Breast epithelium (tissue), 4 donors: ENCODE measurements around the gene FBXO31. TPM values are rescaled to one million over a fixed set of nuclear protein-coding genes. Genes with fewer than 3 reads are reported as not detected.

Source experiments
- DNase-seq, 2 donors: peaks; one replicate each; pipeline ENCODE4 v3.0.0-alpha.2; 2019; ENCODE audit warnings: low spot score in 2 of 2
- H3K27ac ChIP-seq, 2 donors: fragments of 200-600 bp; sonication (generic) in 1 of 2; one replicate each; pipeline ENCODE4 v1.5.1; 2016 to 2019; ENCODE audit warnings: mild to moderate bottlenecking in 1 of 2
- H3K27me3 ChIP-seq, 2 donors: fragments of 200-600 bp; sonication (generic) in 1 of 2; one replicate each; pipeline versions ENCODE4 v1.5.1 to v1.6.0; 2017 to 2019; ENCODE audit warnings: control low read depth in 1 of 2, mild to moderate bottlenecking in 1 of 2
- H3K36me3 ChIP-seq: fragments of 200-600 bp; one replicate; pipeline ENCODE4 v1.5.1; 2019
- H3K4me1 ChIP-seq, 2 donors: fragments of 200-600 bp; sonication (generic); one replicate each; pipeline ENCODE4 v1.5.1; 2016 to 2019; ENCODE audit warnings: control low read depth in 1 of 2
- H3K4me3 ChIP-seq, 3 donors: fragments of 200-600 bp; sonication (generic); 1 replicate in 2 of 3; 2 replicates in 1 of 3; pipeline ENCODE4 v1.5.1; 2016 to 2019; ENCODE audit warnings: mild to moderate bottlenecking in 3 of 3, moderate library complexity in 2 of 3
- H3K9me3 ChIP-seq, 2 donors: fragments of 200-600 bp; sonication (generic) in 1 of 2; one replicate each; pipeline ENCODE4 v1.5.1; 2016 to 2019; ENCODE audit warnings: control low read depth in 1 of 2
- CTCF ChIP-seq, 3 donors: fragments of 450-650 bp; IDR thresholded peaks; one replicate each; pipeline ENCODE4 v1.5.1; 2016 to 2017; ENCODE audit warnings: antibody characterized with exemption in 3 of 3, mild to moderate bottlenecking in 3 of 3, moderate library complexity in 3 of 3
- POLR2A ChIP-seq: fragments of 450-650 bp; IDR thresholded peaks from one replicate; pipeline ENCODE4 v1.6.1; 2016; ENCODE audit warnings: antibody characterized with exemption, mild to moderate bottlenecking, moderate library complexity
- POLR2AphosphoS5 ChIP-seq, 3 donors: sonication (generic); formaldehyde crosslinking; IDR thresholded peaks; one replicate each; pipeline ENCODE4 v1.6.1; 2017; ENCODE audit warnings: antibody characterized with exemption in 3 of 3
- intact Hi-C: fragments of 100-400 bp; cut with DNase I; formaldehyde crosslinking; loops from one replicate; pipeline ENCODE4 v1.15.1; 2023; ENCODE audit warnings: low total_unique reads
- total RNA-seq, 3 donors: library from RNA; depleted of rRNA; stranded (reverse); fragments of >200 nt; gene quantifications; one replicate each; pipeline ENCODE4 v1.1.0, GENCODE V29; 2016

The FBXO31 gene
- total RNA-seq, 3 donors from 2014 or later = 43.0 to 74.7 (median 67.4) TPM

GRCh38 chr16:87424266-87424665 is 40.7 kb upstream of the FBXO31 start:
- no peaks in the 10 kb centered on the region for H3K36me3 ChIP-seq
- DNase-seq = no peak
- H3K27me3 ChIP-seq = no peaks in the 10 kb centered on the region
- intact Hi-C loops = no loop called here
- no peak overlapping the region for H3K27ac ChIP-seq
- no peak overlapping the region for H3K4me3 ChIP-seq
- no peaks in the 10 kb centered on the region for H3K9me3 ChIP-seq
- H3K4me1 ChIP-seq = no peaks in the 10 kb centered on the region
- TF ChIP-seq CTCF (IDR thresholded peaks at IDR 0.05) = no peak

- no peak for TF ChIP-seq POLR2A
- no peak for TF ChIP-seq POLR2AphosphoS5 (IDR thresholded peaks at IDR 0.05)
- no peak for TF ChIP-seq CTCF (IDR thresholded peaks at IDR 0.05)
- H3K27ac ChIP-seq = no peak overlapping the region
- no peaks in the 10 kb centered on the region for H3K36me3 ChIP-seq
- intact Hi-C loops = no loop called here
- H3K4me3 ChIP-seq = no peak overlapping the region
- DNase-seq = no peak
- H3K9me3 ChIP-seq = no peaks in the 10 kb centered on the region
- no peaks in the 10 kb centered on the region for H3K4me1 ChIP-seq
- no peaks in the 10 kb centered on the region for H3K27me3 ChIP-seq
Observed at GRCh38 chr16:87423429-87423828, 39.9 kb upstream of the FBXO31 start.

- Histone ChIP-seq H3K4me1 (no peaks in the 10 kb centered on the region), H3K9me3 (no peaks in the 10 kb centered on the region), H3K27me3 (no peaks in the 10 kb centered on the region), H3K36me3 (peaks cover under 1% of the 10 kb centered on the region), H3K4me3 (no peak overlapping the region), H3K27ac (no peak overlapping the region)
- intact Hi-C loops = no loop called here
- TF ChIP-seq POLR2AphosphoS5 (IDR thresholded peaks at IDR 0.05) = no peak
- TF ChIP-seq POLR2A = no peak
- no peak for TF ChIP-seq CTCF (IDR thresholded peaks at IDR 0.05)
- DNase-seq = no peak
Observed at GRCh38 chr16:87422106-87422505, 38.5 kb upstream of the FBXO31 start.

- Histone ChIP-seq H3K27ac (no peak overlapping the region), H3K36me3 (peaks cover 6% of the 10 kb centered on the region), H3K27me3 (no peaks in the 10 kb centered on the region), H3K4me3 (no peak overlapping the region), H3K9me3 (no peaks in the 10 kb centered on the region), H3K4me1 (no peaks in the 10 kb centered on the region)
- no peak for DNase-seq
- TF ChIP-seq CTCF (IDR thresholded peaks at IDR 0.05) (no peak), POLR2A (no peak), POLR2AphosphoS5 (IDR thresholded peaks at IDR 0.05) (no peak)
- intact Hi-C loops = no loop called here
Observed at GRCh38 chr16:87421003-87421912, 37.7 kb upstream of the FBXO31 start.
